Prostate gland (tissue), 2 donors: ENCODE measurements around the gene SMIM30. TPM values are rescaled to one million over a fixed set of nuclear protein-coding genes. Genes with fewer than 3 reads are reported as not detected.

Source experiments
- DNase-seq: peaks from one replicate; pipeline ENCODE4 v3.0.0-alpha.2; 2019; ENCODE audit warnings: low spot score
- H3K27ac ChIP-seq, 2 donors: fragments of 200-600 bp; sonication (generic); 2 replicates each; pipeline ENCODE4 v1.5.1; 2017 to 2019
- H3K27me3 ChIP-seq: fragments of 200-600 bp; sonication (generic); replicated peaks from 2 replicates; pipeline ENCODE4 v1.5.1; 2019; ENCODE audit not compliant: insufficient read depth
- H3K36me3 ChIP-seq, 2 donors: fragments of 200-600 bp; sonication (generic); 1 replicate in 1 of 2; 2 replicates in 1 of 2; pipeline versions ENCODE4 v1.5.1 to v1.8.1; 2017 to 2019
- H3K4me1 ChIP-seq: fragments of 200-600 bp; sonication (generic); replicated peaks from 2 replicates; pipeline ENCODE4 v1.5.1; 2019
- H3K4me3 ChIP-seq, 2 donors: fragments of 200-600 bp; sonication (generic); 2 replicates each; pipeline ENCODE4 v1.5.1; 2017 to 2019
- H3K9me3 ChIP-seq: fragments of 200-600 bp; sonication (generic); 2 replicates; pipeline ENCODE4 v1.5.1; 2017
- CTCF ChIP-seq, 4 experiments: fragments of 200-600 bp in 2 of 4; fragments of 450-650 bp in 2 of 4; sonication (generic) in 2 of 4; IDR thresholded peaks; 1 replicate in 3 of 4; 2 replicates in 1 of 4; pipeline ENCODE4 v1.5.1; 2016 to 2019; ENCODE audit warnings: antibody characterized with exemption in 4 of 4, mild to moderate bottlenecking in 2 of 4, moderate library complexity in 2 of 4
- POLR2A ChIP-seq: fragments of 450-650 bp; IDR thresholded peaks from one replicate; pipeline ENCODE4 v1.6.1; 2016; ENCODE audit warnings: antibody characterized with exemption, mild to moderate bottlenecking
- POLR2AphosphoS5 ChIP-seq: sonication (generic); formaldehyde crosslinking; IDR thresholded peaks from one replicate; pipeline ENCODE4 v1.6.1; 2017; ENCODE audit warnings: antibody characterized with exemption
- WGBS: methylation state at CpG from one replicate; pipeline ENCODE4 v1.1.5; 2018; 5-methylcytosine and 5-hydroxymethylcytosine counted together
- intact Hi-C: fragments of 100-400 bp; cut with DNase I; formaldehyde crosslinking; loops from one replicate; pipeline ENCODE4 v1.14.2; 2022
- total RNA-seq, 2 donors: library from RNA; depleted of rRNA; stranded (reverse); fragments of >200 nt; gene quantifications; one replicate each; pipeline ENCODE4 v1.1.0, GENCODE V29; 2016

SMIM30 gene
- total RNA-seq, 2 donors from 2014 or later = 28.2 to 47.4 TPM

GRCh38 chr7:113154117-113154516 is 35.8 kb upstream of the SMIM30 start:
- Histone ChIP-seq H3K9me3 (no peaks in the 10 kb centered on the region), H3K4me1 (no peaks in the 10 kb centered on the region), H3K4me3 (no peak overlapping the region), H3K27me3 (no peaks in the 10 kb centered on the region), H3K27ac (no peak overlapping the region), H3K36me3 (no peaks in the 10 kb centered on the region)
- TF ChIP-seq CTCF (IDR thresholded peaks at IDR 0.05) (no peak), POLR2AphosphoS5 (no peak), POLR2A (no peak)
- DNase-seq = no peak
- 93% methylated on average over 3 of the region's 3 CpGs for WGBS
- intact Hi-C loops = loop anchor here (10.0 kb wide), 1 partner anchor 271 kb away; no protein-coding TSS in a partner anchor

GRCh38 chr7:113144817-113145216 is 26.5 kb upstream of the SMIM30 start:
- intact Hi-C loops = no loop called here
- WGBS = 16% methylated on average over 1 of the region's 1 CpG
- no peaks in the 10 kb centered on the region for H3K4me1 ChIP-seq

GRCh38 chr7:113143486-113144257 is 25.3 kb upstream of the SMIM30 start:
- TF ChIP-seq POLR2A (no peak), CTCF (IDR thresholded peaks at IDR 0.05) (no peak), POLR2AphosphoS5 (no peak)
- no peaks in the 10 kb centered on the region for H3K4me1 ChIP-seq
- intact Hi-C loops = no loop called here
- H3K27me3 ChIP-seq = no peaks in the 10 kb centered on the region
- H3K9me3 ChIP-seq = no peaks in the 10 kb centered on the region
- DNase-seq = no peak
- no peaks in the 10 kb centered on the region for H3K36me3 ChIP-seq
- WGBS = 85% methylated on average over 2 of the region's 2 CpGs
- no peak overlapping the region for H3K27ac ChIP-seq
- H3K4me3 ChIP-seq = no peak overlapping the region

More at GRCh38 chr7:113144817-113145216, 26.5 kb upstream of the SMIM30 start:
- Histone ChIP-seq H3K27me3 (no peaks in the 10 kb centered on the region), H3K9me3 (no peaks in the 10 kb centered on the region), H3K36me3 (no peaks in the 10 kb centered on the region), H3K4me3 (no peak overlapping the region), H3K27ac (no peak overlapping the region)
- TF ChIP-seq POLR2A (no peak), POLR2AphosphoS5 (no peak), CTCF (IDR thresholded peaks at IDR 0.05) (no peak)
- DNase-seq = no peak

GRCh38 chr7:113142385-113143119 is 24.2 kb upstream of the SMIM30 start:
- WGBS = 80% methylated on average over 5 of the region's 5 CpGs
- H3K4me1 ChIP-seq = no peaks in the 10 kb centered on the region
- H3K27me3 ChIP-seq = no peaks in the 10 kb centered on the region
- no peaks in the 10 kb centered on the region for H3K36me3 ChIP-seq
- intact Hi-C loops = no loop called here
- no peak for TF ChIP-seq CTCF (IDR thresholded peaks at IDR 0.05)
- no peak for TF ChIP-seq POLR2AphosphoS5
- no peak for TF ChIP-seq POLR2A
- DNase-seq = no peak
- no peak overlapping the region for H3K4me3 ChIP-seq
- no peak overlapping the region for H3K27ac ChIP-seq
- no peaks in the 10 kb centered on the region for H3K9me3 ChIP-seq
